Suprapubic skin (tissue), 3 donors: ENCODE results near the gene RIMS1.

Source experiments
- CTCF ChIP-seq, 2 donors: fragments of 200-600 bp in 1 of 2; fragments of 450-650 bp in 1 of 2; sonication (generic) in 1 of 2; IDR thresholded peaks; one replicate each; pipeline ENCODE4 v1.5.1; 2016 to 2019; ENCODE audit warnings: antibody characterized with exemption in 2 of 2, mild to moderate bottlenecking in 1 of 2, moderate library complexity in 1 of 2
- POLR2A ChIP-seq, 2 donors: fragments of 450-650 bp; IDR thresholded peaks; one replicate each; pipeline ENCODE4 v1.6.1; 2017; ENCODE audit warnings: antibody characterized with exemption in 2 of 2, mild to moderate bottlenecking in 2 of 2, moderate library complexity in 2 of 2

DNA sequence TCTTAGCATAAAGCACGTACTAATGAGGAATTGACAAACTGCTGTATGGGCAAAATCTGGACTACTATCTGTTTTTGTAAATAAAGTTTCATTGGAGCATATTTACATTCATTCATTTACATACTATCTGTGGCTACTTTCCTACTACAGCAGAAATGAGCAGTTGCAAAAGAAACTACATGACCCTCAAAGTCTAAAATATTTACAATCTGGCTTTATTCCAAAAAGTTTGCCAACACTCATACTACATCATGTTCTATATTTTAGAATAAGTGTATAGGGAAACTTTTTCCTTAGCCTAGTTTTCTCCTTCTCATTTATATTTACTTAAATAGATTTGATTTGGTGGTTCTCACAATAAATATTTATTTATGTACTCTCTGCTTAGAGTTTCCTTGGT is 208.2 kb downstream of the RIMS1 start:
- TF ChIP-seq CTCF (IDR thresholded peaks at IDR 0.05) (no peak), POLR2A (IDR thresholded peaks at IDR 0.05) (no peak)
